ENCODE data around the gene PIAS4.

Gene PIAS4

GRCh38 chr19:4015705-4016402, 8.3 kb downstream of the PIAS4 start:
- in situ Hi-C loops (cut with HindIII; ENCODE audit: low pct_ligation_motif_present, low pct_unique_long_range_greater_than_20kb, low sequenced_read_pairs), result no loop called here
- DNase-seq, result no peak

GRCh38 chr19:4016486-4016885, 8.9 kb downstream of the PIAS4 start:
- DNase-seq, result no peak
- in situ Hi-C loops (cut with HindIII; ENCODE audit: low pct_ligation_motif_present, low pct_unique_long_range_greater_than_20kb, low sequenced_read_pairs), result no loop called here

- DNase-seq, result no peak
- in situ Hi-C loops (cut with HindIII; ENCODE audit: low pct_ligation_motif_present, low pct_unique_long_range_greater_than_20kb, low sequenced_read_pairs), result no loop called here
These were observed 9.5 kb downstream of the PIAS4 start for GRCh38 chr19:4016903-4017638.

GRCh38 chr19:4018140-4018613, 10.6 kb downstream of the PIAS4 start:
- in situ Hi-C loops (cut with HindIII; ENCODE audit: low pct_ligation_motif_present, low pct_unique_long_range_greater_than_20kb, low sequenced_read_pairs), result no loop called here
- no peak for DNase-seq

- DNase-seq, result no peak
- in situ Hi-C loops (cut with HindIII; ENCODE audit: low pct_ligation_motif_present, low pct_unique_long_range_greater_than_20kb, low sequenced_read_pairs), result no loop called here
These were observed 11.4 kb downstream of the PIAS4 start for GRCh38 chr19:4018775-4019504.

GRCh38 chr19:4019578-4019977, 12.0 kb downstream of the PIAS4 start:
- in situ Hi-C loops (cut with HindIII; ENCODE audit: low pct_ligation_motif_present, low pct_unique_long_range_greater_than_20kb, low sequenced_read_pairs), result no loop called here
- no peak for DNase-seq

- no peak for DNase-seq
- in situ Hi-C loops (cut with HindIII; ENCODE audit: low pct_ligation_motif_present, low pct_unique_long_range_greater_than_20kb, low sequenced_read_pairs), result no loop called here
These were observed 16.3 kb downstream of the PIAS4 start for GRCh38 chr19:4023600-4024398.

- in situ Hi-C loops (cut with HindIII; ENCODE audit: low pct_ligation_motif_present, low pct_unique_long_range_greater_than_20kb, low sequenced_read_pairs), result no loop called here
- DNase-seq, result no peak
These were observed 17.8 kb downstream of the PIAS4 start for GRCh38 chr19:4025317-4025716.

GRCh38 chr19:4027146-4027545, 19.6 kb downstream of the PIAS4 start:
- no peak for DNase-seq
- in situ Hi-C loops (cut with HindIII; ENCODE audit: low pct_ligation_motif_present, low pct_unique_long_range_greater_than_20kb, low sequenced_read_pairs), result no loop called here

GRCh38 chr19:4028334-4029246, 21.1 kb downstream of the PIAS4 start:
- in situ Hi-C loops (cut with HindIII; ENCODE audit: low pct_ligation_motif_present, low pct_unique_long_range_greater_than_20kb, low sequenced_read_pairs), result no loop called here
- no peak for DNase-seq

GRCh38 chr19:4029247-4029614, 21.7 kb downstream of the PIAS4 start:
- in situ Hi-C loops (cut with HindIII; ENCODE audit: low pct_ligation_motif_present, low pct_unique_long_range_greater_than_20kb, low sequenced_read_pairs), result no loop called here
- DNase-seq, result no peak

GRCh38 chr19:4030552-4030951, 23.0 kb downstream of the PIAS4 start:
- DNase-seq, result no peak

GRCh38 chr19:4030981-4031380, 23.4 kb downstream of the PIAS4 start:
- in situ Hi-C loops (cut with HindIII; ENCODE audit: low pct_ligation_motif_present, low pct_unique_long_range_greater_than_20kb, low sequenced_read_pairs), result no loop called here
- no peak for DNase-seq

More at GRCh38 chr19:4030552-4030951, 23.0 kb downstream of the PIAS4 start:
- in situ Hi-C loops (cut with HindIII; ENCODE audit: low pct_ligation_motif_present, low pct_unique_long_range_greater_than_20kb, low sequenced_read_pairs), result no loop called here

GRCh38 chr19:4031420-4031819, 23.9 kb downstream of the PIAS4 start:
- in situ Hi-C loops (cut with HindIII; ENCODE audit: low pct_ligation_motif_present, low pct_unique_long_range_greater_than_20kb, low sequenced_read_pairs), result no loop called here

GRCh38 chr19:4032436-4032835, 24.9 kb downstream of the PIAS4 start:
- no peak for DNase-seq
- in situ Hi-C loops (cut with HindIII; ENCODE audit: low pct_ligation_motif_present, low pct_unique_long_range_greater_than_20kb, low sequenced_read_pairs), result no loop called here

More at GRCh38 chr19:4031420-4031819, 23.9 kb downstream of the PIAS4 start:
- no peak for DNase-seq

- DNase-seq, result no peak
- in situ Hi-C loops (cut with HindIII; ENCODE audit: low pct_ligation_motif_present, low pct_unique_long_range_greater_than_20kb, low sequenced_read_pairs), result no loop called here
These were observed 25.8 kb downstream of the PIAS4 start for GRCh38 chr19:4033028-4033956.

Measured in ACHN (cell line).